ENCODE data around the gene PRR3.

- TF ChIP-seq CTCF (IDR thresholded peaks at IDR 0.05) (no peak), POLR2AphosphoS5 (IDR thresholded peaks at IDR 0.05) (no peak)
These were observed 54.2 kb downstream of the PRR3 start for GRCh38 chr6:30611150-30611855.

All from gastroesophageal sphincter (tissue), 3 donors.